Measurements from ENCODE around the gene TASL. TPM values are rescaled to one million over a fixed set of nuclear protein-coding genes. Genes with fewer than 3 reads are reported as not detected.

The TASL gene
- total and polyA plus RNA-seq, 2 donors, result 2.8 to 8.0 TPM

- Histone ChIP-seq H3K27ac (ENCODE audit: low read depth in 1 of 2, low read length in 1 of 2) (no peak overlapping the region), H3K27me3 (ENCODE audit: control insufficient read depth in 2 of 2, insufficient read depth in 1 of 2, low read length in 1 of 2) (no peaks in the 10 kb centered on the region), H3K36me3 (ENCODE audit: control insufficient read depth in 2 of 2, insufficient read depth in 2 of 2, low read length in 1 of 2) (no peaks in the 10 kb centered on the region), H3K4me3 (ENCODE audit: low read length in 2 of 2) (no peak overlapping the region), H3K4me1 (ENCODE audit: control insufficient read depth in 2 of 2, insufficient read depth in 2 of 2, low read length in 2 of 2) (no peaks in the 10 kb centered on the region), H3K9me3 (ENCODE audit: control insufficient read depth in 2 of 2, insufficient read depth in 1 of 2, low read length in 1 of 2) (no peaks in the 10 kb centered on the region)
- 66% methylated on average over 3 of the region's 3 CpGs for WGBS
- peak in 3 of 9 donors; percentile 2 to 15 (median 3) for DNase-seq (ENCODE audit: low read depth in 6 of 9, low spot score in 9 of 9)
Measured at GRCh38 chrX:30513284-30513683, 64.3 kb downstream of the TASL start.

Other genes with a start within 250 kb of the TASL start
- 6.2 TPM for gene GK, start 75.7 kb upstream of the TASL start, total RNA-seq
- 8.6 TPM for gene GK, start 75.7 kb upstream of the TASL start, polyA plus RNA-seq